HG03520 (cell line): Measurements from ENCODE around the gene STAB2.

Experiments used
- ATAC-seq: cut with Tn5 transposase; IDR thresholded peaks from one replicate; pipeline ENCODE4 v1.9.1; 2021; ENCODE audit warnings: mild to moderate bottlenecking, moderate library complexity; ENCODE audit not compliant: unreplicated experiment

STAB2 gene

GRCh38 chr12:103586791-103587370 lies at the start of gene STAB2:
TSS of gene STAB2 (plus strand) at chr12:103587273. CDS start at chr12:103587477, 204 bp downstream.
- ATAC-seq = no peak

- ATAC-seq = no peak
Observed at GRCh38 chr12:103538397-103538796, 48.7 kb upstream of the STAB2 start.

GRCh38 chr12:103540319-103540718 lies 46.8 kb upstream of the STAB2 start:
- ATAC-seq = no peak

GRCh38 chr12:103542078-103542477 lies 45.0 kb upstream of the STAB2 start:
- ATAC-seq = no peak

GRCh38 chr12:103546959-103547358 lies 40.1 kb upstream of the STAB2 start:
- no peak for ATAC-seq

GRCh38 chr12:103547376-103547775 lies 39.7 kb upstream of the STAB2 start:
- ATAC-seq = no peak

GRCh38 chr12:103547929-103548328 lies 39.1 kb upstream of the STAB2 start:
- ATAC-seq = no peak

GRCh38 chr12:103548622-103549601 lies 38.2 kb upstream of the STAB2 start:
- peak; percentile 85 for ATAC-seq

GRCh38 chr12:103556890-103557627 lies 30.0 kb upstream of the STAB2 start:
- no peak for ATAC-seq

GRCh38 chr12:103557628-103558010 lies 29.5 kb upstream of the STAB2 start:
- no peak for ATAC-seq

- ATAC-seq = no peak
Observed at GRCh38 chr12:103558879-103559278, 28.2 kb upstream of the STAB2 start.

GRCh38 chr12:103560604-103561101 lies 26.4 kb upstream of the STAB2 start:
- no peak for ATAC-seq

- ATAC-seq = no peak
Observed at GRCh38 chr12:103561174-103561573, 25.9 kb upstream of the STAB2 start.

GRCh38 chr12:103566398-103566797 lies 20.7 kb upstream of the STAB2 start:
- no peak for ATAC-seq

GRCh38 chr12:103569278-103569677 lies 17.8 kb upstream of the STAB2 start:
- ATAC-seq = no peak

GRCh38 chr12:103571286-103571685 lies 15.8 kb upstream of the STAB2 start:
- no peak for ATAC-seq

- no peak for ATAC-seq
Observed at GRCh38 chr12:103572312-103573045, 14.6 kb upstream of the STAB2 start.

- ATAC-seq = no peak
Observed at GRCh38 chr12:103573185-103573584, 13.9 kb upstream of the STAB2 start.

- ATAC-seq = no peak
Observed at GRCh38 chr12:103578926-103579325, 8.1 kb upstream of the STAB2 start.

- no peak for ATAC-seq
Observed at GRCh38 chr12:103580026-103580425, 7.0 kb upstream of the STAB2 start.

GRCh38 chr12:103583008-103583407 lies 4.1 kb upstream of the STAB2 start:
- ATAC-seq = no peak
